Astrocyte (in vitro differentiated cells and primary cell): ENCODE results near the gene ZNF45. TPM values are rescaled to one million over a fixed set of nuclear protein-coding genes. Genes with fewer than 3 reads are reported as not detected.

Source experiments
- DNase-seq: peaks from one replicate; pipeline ENCODE4 v3.0.0-alpha.2; 2010; ENCODE audit warnings: low read depth
- FAIRE-seq: peaks from 2 replicates; lab custom pipeline; 2011; peaks lifted over from hg19 to GRCh38; lab: Jason Lieb, UNC
- H2AFZ ChIP-seq: 2 replicates; pipeline ENCODE4 v1.6.0; 2012; ENCODE audit warnings: low read depth, low read length, inconsistent platforms
- H3K27ac ChIP-seq: 2 replicates; pipeline ENCODE4 v1.5.1; 2011; ENCODE audit warnings: low read depth, low read length, inconsistent platforms
- H3K27me3 ChIP-seq: 2 replicates; pipeline ENCODE4 v1.6.0; 2011; ENCODE audit warnings: low read length, inconsistent platforms; ENCODE audit not compliant: insufficient read depth
- H3K36me3 ChIP-seq: 2 replicates; pipeline ENCODE4 v1.5.1; 2011; ENCODE audit warnings: low read length, inconsistent platforms; ENCODE audit not compliant: insufficient read depth
- H3K4me1 ChIP-seq: 2 replicates; pipeline ENCODE4 v1.5.1; 2011; ENCODE audit warnings: low read length, inconsistent platforms; ENCODE audit not compliant: insufficient read depth
- H3K4me2 ChIP-seq: 2 replicates; pipeline ENCODE4 v1.6.0; 2012; ENCODE audit warnings: low read length, inconsistent platforms
- H3K4me3 ChIP-seq: 2 replicates; pipeline ENCODE4 v1.5.1; 2011; ENCODE audit warnings: low read depth, mild to moderate bottlenecking, low read length, inconsistent platforms; ENCODE audit not compliant: insufficient read depth
- H3K79me2 ChIP-seq: 2 replicates; pipeline ENCODE4 v1.6.0; 2012; ENCODE audit warnings: mild to moderate bottlenecking, low read length, inconsistent platforms; ENCODE audit not compliant: insufficient read depth
- H3K9ac ChIP-seq: 2 replicates; pipeline ENCODE4 v1.6.0; 2012; ENCODE audit warnings: mild to moderate bottlenecking, low read length, inconsistent platforms
- H3K9me3 ChIP-seq: 2 replicates; pipeline ENCODE4 v1.5.1; 2012; ENCODE audit warnings: low read depth, mild to moderate bottlenecking, low read length, inconsistent platforms; ENCODE audit not compliant: insufficient read depth
- H4K20me1 ChIP-seq: 2 replicates; pipeline ENCODE4 v1.6.0; 2012; ENCODE audit warnings: low read length, inconsistent platforms; ENCODE audit not compliant: insufficient read depth
- H3K27ac Mint-ChIP-seq: one replicate; pipeline ENCODE4 v1.8.0; 2021; ENCODE audit warnings: mild to moderate bottlenecking, mixed read lengths; ENCODE audit not compliant: unreplicated experiment
- H3K27me3 Mint-ChIP-seq: one replicate; pipeline ENCODE4 v1.8.0; 2021; ENCODE audit warnings: low read depth, mixed read lengths; ENCODE audit not compliant: unreplicated experiment
- H3K36me3 Mint-ChIP-seq: one replicate; pipeline ENCODE4 v1.8.0; 2021; ENCODE audit warnings: low read depth, mixed read lengths; ENCODE audit not compliant: unreplicated experiment
- H3K4me1 Mint-ChIP-seq: one replicate; pipeline ENCODE4 v1.8.0; 2021; ENCODE audit warnings: low read depth, mixed read lengths; ENCODE audit not compliant: unreplicated experiment
- H3K4me3 Mint-ChIP-seq: one replicate; pipeline ENCODE4 v1.8.0; 2021; ENCODE audit warnings: mild to moderate bottlenecking, moderate library complexity, mixed read lengths; ENCODE audit not compliant: unreplicated experiment
- H3K9me3 Mint-ChIP-seq: one replicate; pipeline ENCODE4 v1.8.0; 2021; ENCODE audit warnings: mild to moderate bottlenecking, mixed read lengths; ENCODE audit not compliant: unreplicated experiment
- EZH2 ChIP-seq: IDR thresholded peaks from 2 replicates; pipeline ENCODE4 v1.6.1; 2012; ENCODE audit warnings: mild to moderate bottlenecking, low read length, inconsistent platforms; ENCODE audit not compliant: insufficient read depth
- total RNA-seq: library from RNA; stranded (reverse); gene quantifications from 2 replicates; pipeline ENCODE4 v1.2.1, GENCODE V29; 2021
- TF ChIP-seq, protein P1 (sequence below): IDR thresholded peaks from 2 replicates; pipeline ENCODE4 v1.5.1; 2011; ENCODE audit warnings: low read depth, mild to moderate bottlenecking, inconsistent platforms, low read length, moderate library complexity; ENCODE audit not compliant: insufficient read depth

The ZNF45 gene
- total RNA-seq, 1 donor from 2014 or later: 15.8 TPM

GRCh38 chr19:43936188-43936587, 1.1 kb upstream of the ZNF45 start:
- Mint-ChIP-seq H3K4me1 (no peaks in the 10 kb centered on the region), H3K9me3 (no peaks in the 10 kb centered on the region), H3K36me3 (peaks cover 5% of the 10 kb centered on the region), H3K27me3 (peaks cover 2% of the 10 kb centered on the region), H3K4me3 (no peak overlapping the region), H3K27ac (no peak overlapping the region)
- Histone ChIP-seq H3K27me3 (no peaks in the 10 kb centered on the region), H3K79me2 (peaks cover 16% of the 10 kb centered on the region), H3K36me3 (peaks cover 5% of the 10 kb centered on the region), H3K9ac (no peak overlapping the region), H3K9me3 (no peaks in the 10 kb centered on the region), H3K4me1 (peaks cover 5% of the 10 kb centered on the region), H3K4me3 (no peak overlapping the region), H3K27ac (no peak overlapping the region), H4K20me1 (no peaks in the 10 kb centered on the region), H2AFZ (no peak overlapping the region), H3K4me2 (no peak overlapping the region)
- no peak for DNase-seq
- TF ChIP-seq, protein P1, sequence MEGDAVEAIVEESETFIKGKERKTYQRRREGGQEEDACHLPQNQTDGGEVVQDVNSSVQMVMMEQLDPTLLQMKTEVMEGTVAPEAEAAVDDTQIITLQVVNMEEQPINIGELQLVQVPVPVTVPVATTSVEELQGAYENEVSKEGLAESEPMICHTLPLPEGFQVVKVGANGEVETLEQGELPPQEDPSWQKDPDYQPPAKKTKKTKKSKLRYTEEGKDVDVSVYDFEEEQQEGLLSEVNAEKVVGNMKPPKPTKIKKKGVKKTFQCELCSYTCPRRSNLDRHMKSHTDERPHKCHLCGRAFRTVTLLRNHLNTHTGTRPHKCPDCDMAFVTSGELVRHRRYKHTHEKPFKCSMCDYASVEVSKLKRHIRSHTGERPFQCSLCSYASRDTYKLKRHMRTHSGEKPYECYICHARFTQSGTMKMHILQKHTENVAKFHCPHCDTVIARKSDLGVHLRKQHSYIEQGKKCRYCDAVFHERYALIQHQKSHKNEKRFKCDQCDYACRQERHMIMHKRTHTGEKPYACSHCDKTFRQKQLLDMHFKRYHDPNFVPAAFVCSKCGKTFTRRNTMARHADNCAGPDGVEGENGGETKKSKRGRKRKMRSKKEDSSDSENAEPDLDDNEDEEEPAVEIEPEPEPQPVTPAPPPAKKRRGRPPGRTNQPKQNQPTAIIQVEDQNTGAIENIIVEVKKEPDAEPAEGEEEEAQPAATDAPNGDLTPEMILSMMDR: no peak
- TF ChIP-seq EZH2: no peak
- no peak for FAIRE-seq

DNA sequence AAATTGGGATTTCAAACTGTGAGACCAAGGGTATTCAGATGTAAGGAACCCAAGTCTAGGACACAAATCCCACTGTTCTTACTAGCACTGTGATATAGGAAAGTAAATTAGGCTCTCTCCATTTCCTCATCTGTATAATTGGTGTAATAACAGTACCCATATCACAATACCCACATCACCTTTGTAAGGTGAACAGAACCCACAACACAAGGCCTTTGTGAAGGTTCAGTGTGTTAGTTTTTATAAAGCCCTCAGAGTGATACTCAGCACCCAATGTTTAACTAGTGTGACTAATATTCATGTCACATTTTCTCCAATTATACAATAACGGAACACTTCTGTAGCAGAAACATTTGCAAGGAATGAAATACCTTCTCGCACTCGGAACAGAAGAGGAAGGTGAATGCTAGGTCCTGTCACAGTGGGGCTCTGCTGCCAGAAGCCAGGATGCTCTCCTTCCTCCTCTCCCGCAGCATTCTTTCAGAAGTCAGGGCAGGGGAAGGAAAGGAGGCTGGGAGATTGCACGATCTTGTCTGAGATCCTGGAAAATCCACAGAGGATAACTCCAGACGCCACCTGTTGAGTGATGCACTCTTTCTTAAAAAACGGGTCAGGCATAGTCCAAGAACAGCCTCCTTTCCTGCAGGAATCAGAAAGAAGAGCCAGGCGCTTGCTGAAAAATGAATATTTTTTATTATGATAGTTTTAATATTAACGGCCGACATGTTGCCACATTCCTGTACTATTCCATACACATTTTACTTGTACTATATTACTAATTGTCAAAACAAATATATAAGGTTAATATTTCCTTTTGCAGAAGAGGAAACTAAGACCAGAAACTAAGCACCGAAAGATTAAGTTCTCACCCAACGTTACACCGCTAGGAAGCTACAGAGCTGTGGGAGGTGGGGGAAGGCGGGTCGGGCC, 762 bp downstream of the ZNF45 start:
- FAIRE-seq: no peak
- H2AFZ ChIP-seq: peak overlapping the region; percentile 92
- H3K4me2 ChIP-seq: peak overlapping the region; percentile 87
- Mint-ChIP-seq H3K4me3 (peak overlapping the region; percentile 96), H3K9me3 (no peaks in the 10 kb centered on the region), H3K36me3 (peaks cover 16% of the 10 kb centered on the region), H3K4me1 (no peaks in the 10 kb centered on the region), H3K27me3 (peaks cover 2% of the 10 kb centered on the region), H3K27ac (peak overlapping the region; percentile 84)
- H3K9me3 ChIP-seq: no peaks in the 10 kb centered on the region
- TF ChIP-seq, protein P1: no peak
- TF ChIP-seq EZH2: no peak
- H3K27me3 ChIP-seq: no peaks in the 10 kb centered on the region
- peak overlapping the region; percentile 81 for H3K4me3 ChIP-seq
- peaks cover 16% of the 10 kb centered on the region for H3K79me2 ChIP-seq
- DNase-seq: peak; percentile 6
- no peaks in the 10 kb centered on the region for H4K20me1 ChIP-seq
- H3K4me1 ChIP-seq: peaks cover 5% of the 10 kb centered on the region
- peak overlapping the region; percentile 70 for H3K27ac ChIP-seq
- peak overlapping the region; percentile 83 for H3K9ac ChIP-seq
- peaks cover 15% of the 10 kb centered on the region for H3K36me3 ChIP-seq

GRCh38 chr19:43928820-43929219, 6.3 kb downstream of the ZNF45 start:
- Mint-ChIP-seq H3K4me1 (no peaks in the 10 kb centered on the region), H3K36me3 (peaks cover 44% of the 10 kb centered on the region), H3K9me3 (no peaks in the 10 kb centered on the region), H3K27ac (no peak overlapping the region), H3K27me3 (no peaks in the 10 kb centered on the region), H3K4me3 (no peak overlapping the region)
- no peak overlapping the region for H2AFZ ChIP-seq
- DNase-seq (no peak), FAIRE-seq (no peak)
- no peak overlapping the region for H3K27ac ChIP-seq
- TF ChIP-seq, protein P1: no peak
- TF ChIP-seq EZH2: no peak
- no peak overlapping the region for H3K9ac ChIP-seq
- H3K27me3 ChIP-seq: no peaks in the 10 kb centered on the region
- H3K4me1 ChIP-seq: no peaks in the 10 kb centered on the region
- H3K36me3 ChIP-seq: peaks cover 47% of the 10 kb centered on the region
- no peak overlapping the region for H3K4me3 ChIP-seq
- H3K79me2 ChIP-seq: peaks cover 11% of the 10 kb centered on the region
- no peaks in the 10 kb centered on the region for H3K9me3 ChIP-seq
- no peak overlapping the region for H3K4me2 ChIP-seq
- H4K20me1 ChIP-seq: no peaks in the 10 kb centered on the region
